Ishikawa (cell line): ENCODE data around the gene SLC43A3.

ENCODE experiments used
- CEBPB ChIP-seq: IDR thresholded peaks from 2 replicates; pipeline ENCODE4 v1.6.1; 2012
- EGR1 ChIP-seq: IDR thresholded peaks from 2 replicates; pipeline ENCODE4 v1.6.1; 2012
- EP300 ChIP-seq: IDR thresholded peaks from 2 replicates; pipeline ENCODE4 v1.6.1; 2012; ENCODE audit warnings: borderline replicate concordance
- FOXM1 ChIP-seq: IDR thresholded peaks from 2 replicates; pipeline ENCODE4 v1.6.1; 2012; ENCODE audit warnings: low read depth, borderline replicate concordance
- NFIC ChIP-seq: IDR thresholded peaks from 2 replicates; pipeline ENCODE4 v1.6.1; 2012
- RAD21 ChIP-seq: IDR thresholded peaks from 2 replicates; pipeline ENCODE4 v1.6.1; 2012; ENCODE audit warnings: low read depth
- TAF1 ChIP-seq: IDR thresholded peaks from 2 replicates; pipeline ENCODE4 v1.6.1; 2012; ENCODE audit warnings: low read depth, mild to moderate bottlenecking
- TCF12 ChIP-seq: IDR thresholded peaks from 2 replicates; pipeline ENCODE4 v1.6.1; 2012; ENCODE audit warnings: low read depth
- TEAD4 ChIP-seq: IDR thresholded peaks from 2 replicates; pipeline ENCODE4 v1.6.1; 2012
- YY1 ChIP-seq: IDR thresholded peaks from 2 replicates; pipeline ENCODE4 v1.6.1; 2012; ENCODE audit warnings: low read depth
- ZBTB7A ChIP-seq: IDR thresholded peaks from 2 replicates; pipeline ENCODE4 v1.6.1; 2012; ENCODE audit warnings: low read depth
- TF ChIP-seq, protein P1 (sequence below): IDR thresholded peaks from 2 replicates; pipeline ENCODE4 v1.6.1; 2012; ENCODE audit warnings: low read depth, mild to moderate bottlenecking
- TF ChIP-seq, protein P2 (sequence below): IDR thresholded peaks from 2 replicates; pipeline ENCODE4 v1.6.1; 2012
- TF ChIP-seq, protein P3 (sequence below): IDR thresholded peaks from 2 replicates; pipeline ENCODE4 v1.6.1; 2012

DNA sequence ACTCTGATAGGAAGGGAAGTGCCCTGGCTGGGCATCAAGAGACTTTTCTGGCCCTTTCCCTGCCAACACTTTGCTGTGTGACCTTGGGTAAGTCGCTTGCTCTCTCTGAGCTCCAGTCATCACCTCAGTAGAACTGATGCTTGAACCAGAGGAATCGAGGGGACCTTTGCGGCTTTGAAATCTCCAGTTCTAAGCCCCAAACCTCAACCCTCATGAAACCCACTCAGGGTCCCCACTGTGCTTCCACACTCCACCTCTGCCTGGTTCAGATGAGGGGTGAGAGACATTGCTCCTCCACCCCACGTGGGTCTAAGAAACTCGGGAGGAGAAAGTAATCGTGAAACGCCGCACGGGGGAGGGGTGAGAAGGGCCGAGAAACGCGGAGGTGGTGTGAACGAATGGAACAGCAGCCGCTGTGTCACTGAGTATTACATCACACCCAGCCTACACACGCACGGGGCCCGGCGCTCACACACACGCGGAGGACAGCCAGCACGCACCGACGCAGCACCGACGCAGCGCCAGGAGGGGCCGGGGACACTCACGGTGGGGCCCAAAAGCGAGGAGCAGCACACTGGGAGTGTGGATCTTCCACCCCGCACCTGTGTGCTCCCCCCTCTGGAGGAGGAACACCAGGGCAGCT is 37.7 kb upstream of the SLC43A3 start:
- TF ChIP-seq, protein P1, sequence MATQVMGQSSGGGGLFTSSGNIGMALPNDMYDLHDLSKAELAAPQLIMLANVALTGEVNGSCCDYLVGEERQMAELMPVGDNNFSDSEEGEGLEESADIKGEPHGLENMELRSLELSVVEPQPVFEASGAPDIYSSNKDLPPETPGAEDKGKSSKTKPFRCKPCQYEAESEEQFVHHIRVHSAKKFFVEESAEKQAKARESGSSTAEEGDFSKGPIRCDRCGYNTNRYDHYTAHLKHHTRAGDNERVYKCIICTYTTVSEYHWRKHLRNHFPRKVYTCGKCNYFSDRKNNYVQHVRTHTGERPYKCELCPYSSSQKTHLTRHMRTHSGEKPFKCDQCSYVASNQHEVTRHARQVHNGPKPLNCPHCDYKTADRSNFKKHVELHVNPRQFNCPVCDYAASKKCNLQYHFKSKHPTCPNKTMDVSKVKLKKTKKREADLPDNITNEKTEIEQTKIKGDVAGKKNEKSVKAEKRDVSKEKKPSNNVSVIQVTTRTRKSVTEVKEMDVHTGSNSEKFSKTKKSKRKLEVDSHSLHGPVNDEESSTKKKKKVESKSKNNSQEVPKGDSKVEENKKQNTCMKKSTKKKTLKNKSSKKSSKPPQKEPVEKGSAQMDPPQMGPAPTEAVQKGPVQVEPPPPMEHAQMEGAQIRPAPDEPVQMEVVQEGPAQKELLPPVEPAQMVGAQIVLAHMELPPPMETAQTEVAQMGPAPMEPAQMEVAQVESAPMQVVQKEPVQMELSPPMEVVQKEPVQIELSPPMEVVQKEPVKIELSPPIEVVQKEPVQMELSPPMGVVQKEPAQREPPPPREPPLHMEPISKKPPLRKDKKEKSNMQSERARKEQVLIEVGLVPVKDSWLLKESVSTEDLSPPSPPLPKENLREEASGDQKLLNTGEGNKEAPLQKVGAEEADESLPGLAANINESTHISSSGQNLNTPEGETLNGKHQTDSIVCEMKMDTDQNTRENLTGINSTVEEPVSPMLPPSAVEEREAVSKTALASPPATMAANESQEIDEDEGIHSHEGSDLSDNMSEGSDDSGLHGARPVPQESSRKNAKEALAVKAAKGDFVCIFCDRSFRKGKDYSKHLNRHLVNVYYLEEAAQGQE = no peak
- TF ChIP-seq FOXM1 = no peak
- TF ChIP-seq EP300 = no peak
- TF ChIP-seq YY1 = no peak
- TF ChIP-seq RAD21 = no peak
- TF ChIP-seq TEAD4 = no peak
- TF ChIP-seq, protein P2, sequence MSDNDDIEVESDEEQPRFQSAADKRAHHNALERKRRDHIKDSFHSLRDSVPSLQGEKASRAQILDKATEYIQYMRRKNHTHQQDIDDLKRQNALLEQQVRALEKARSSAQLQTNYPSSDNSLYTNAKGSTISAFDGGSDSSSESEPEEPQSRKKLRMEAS = no peak
- no peak for TF ChIP-seq TAF1
- no peak for TF ChIP-seq CEBPB
- no peak for TF ChIP-seq TCF12
- TF ChIP-seq, protein P3, sequence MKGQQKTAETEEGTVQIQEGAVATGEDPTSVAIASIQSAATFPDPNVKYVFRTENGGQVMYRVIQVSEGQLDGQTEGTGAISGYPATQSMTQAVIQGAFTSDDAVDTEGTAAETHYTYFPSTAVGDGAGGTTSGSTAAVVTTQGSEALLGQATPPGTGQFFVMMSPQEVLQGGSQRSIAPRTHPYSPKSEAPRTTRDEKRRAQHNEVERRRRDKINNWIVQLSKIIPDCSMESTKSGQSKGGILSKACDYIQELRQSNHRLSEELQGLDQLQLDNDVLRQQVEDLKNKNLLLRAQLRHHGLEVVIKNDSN = no peak
- TF ChIP-seq NFIC = no peak
- no peak for TF ChIP-seq EGR1
- TF ChIP-seq ZBTB7A = no peak
